K562 (cell line): ENCODE data around the gene KMO. TPM values are rescaled to one million over a fixed set of nuclear protein-coding genes. Genes with fewer than 3 reads are reported as not detected.

Experiments used
- ATAC-seq: fragments of 200-7000 bp; cut with Tn5 transposase; 3 replicates; pipeline ENCODE4 v1.9.1; 2020; ENCODE audit warnings: moderate library complexity
- BruUV-seq: library from RNA; stranded (reverse); fragments of 400-500 nt; replicated peaks from 2 replicates; lab custom pipeline; 2021; lab: Mats Ljungman, UMichigan
- CTCF ChIA-PET: fragments of 300-600 bp; formaldehyde crosslinking; extraction: SDS; loops from one replicate; lab custom pipeline; 2021; ENCODE audit warnings: low intra/inter-chr PET ratio; lab: Yijun Ruan, JAX
- POLR2A ChIA-PET: fragments of 300-600, 350-650 bp; sonication (Branson Sonifier 250); formaldehyde crosslinking; extraction: SDS; loops from one replicate; lab custom pipeline; 2021; ENCODE audit warnings: antibody characterized with exemption, inconsistent platforms; lab: Yijun Ruan, JAX
- DNase-seq, 4 experiments: peaks; one replicate each; pipeline versions ENCODE4 v3.0.0 to v3.0.0-alpha.2; 2011 to 2018; ENCODE audit warnings: low spot score in 3 of 4, mixed read lengths in 3 of 4; ENCODE audit errors: extremely low read depth in 1 of 4
- FAIRE-seq: peaks from 2 replicates; lab custom pipeline; 2011; peaks lifted over from hg19 to GRCh38; lab: Jason Lieb, UNC
- H2AFZ ChIP-seq: 2 replicates; pipeline ENCODE4 v1.6.0; 2011; ENCODE audit warnings: low read depth, low read length, control low read depth, inconsistent platforms
- H3K27ac ChIP-seq: fragments of 200-600 bp; 3 replicates; pipeline ENCODE4 v1.8.0; 2011; ENCODE audit warnings: low read depth, mild to moderate bottlenecking, control low read depth, inconsistent platforms, low read length, moderate library complexity, mixed read lengths; ENCODE audit errors: extremely low read depth
- H3K27me3 ChIP-seq, 2 experiments: fragments of 300-600 bp in 1 of 2; 2 replicates in 1 of 2; 3 replicates in 1 of 2; pipeline versions ENCODE4 v1.6.0 to v1.8.0; 2011; ENCODE audit warnings: inconsistent platforms in 2 of 2, low read length in 2 of 2, mild to moderate bottlenecking in 1 of 2, mixed read lengths in 1 of 2, moderate library complexity in 1 of 2; ENCODE audit not compliant: control insufficient read depth in 2 of 2, insufficient read depth in 2 of 2
- H3K36me3 ChIP-seq: fragments of 300-600 bp; 3 replicates; pipeline ENCODE4 v1.8.0; 2011; ENCODE audit warnings: mild to moderate bottlenecking, low read length, inconsistent platforms; ENCODE audit not compliant: control insufficient read depth, insufficient read depth
- H3K4me1 ChIP-seq, 2 experiments: fragments of 200-600 bp in 1 of 2; replicated peaks in 1 of 2; 2 replicates in 1 of 2; 3 replicates in 1 of 2; pipeline versions ENCODE4 v1.5.1 to v1.8.0; 2011; ENCODE audit warnings: inconsistent platforms in 2 of 2, low read length in 2 of 2, mild to moderate bottlenecking in 1 of 2, mixed read lengths in 1 of 2, moderate library complexity in 1 of 2; ENCODE audit not compliant: control insufficient read depth in 2 of 2, insufficient read depth in 2 of 2
- H3K4me2 ChIP-seq: 2 replicates; pipeline ENCODE4 v1.6.1; 2011; ENCODE audit warnings: low read length, control low read depth, inconsistent platforms, mixed read lengths; ENCODE audit not compliant: insufficient read depth
- H3K4me3 ChIP-seq: fragments of 200-600 bp; sonication (generic), shearing (Covaris generic); 2 replicates; pipeline ENCODE4 v1.5.1; 2016; ENCODE audit warnings: control low read depth, inconsistent platforms
- H3K79me2 ChIP-seq: fragments of 200-600 bp; 3 replicates; pipeline ENCODE4 v1.8.0; 2011; ENCODE audit warnings: low read length, inconsistent platforms; ENCODE audit not compliant: control insufficient read depth, insufficient read depth
- H3K9ac ChIP-seq, 2 experiments: 2 replicates each; pipeline versions ENCODE4 v1.6.0 to v1.6.1; 2011; ENCODE audit warnings: low read depth in 2 of 2, low read length in 2 of 2, control low read depth in 1 of 2, inconsistent platforms in 1 of 2, mild to moderate bottlenecking in 1 of 2, mixed read lengths in 1 of 2; ENCODE audit not compliant: insufficient read depth in 1 of 2
- H3K9me1 ChIP-seq: one replicate; pipeline ENCODE4 v1.6.0; 2011; ENCODE audit warnings: inconsistent platforms, mild to moderate bottlenecking, low read length, moderate library complexity; ENCODE audit not compliant: control insufficient read depth, insufficient read depth
- H3K9me3 ChIP-seq: replicated peaks from 2 replicates; pipeline ENCODE4 v1.5.1; 2011; ENCODE audit warnings: low read depth, low read length, inconsistent platforms; ENCODE audit not compliant: control insufficient read depth, insufficient read depth
- H4K20me1 ChIP-seq: replicated peaks from 2 replicates; pipeline ENCODE4 v1.6.1; 2011; ENCODE audit warnings: low read length, inconsistent platforms, mixed read lengths; ENCODE audit not compliant: control insufficient read depth, insufficient read depth
- CLOCK ChIP-seq: fragments of 250-450 bp; sonication (Bioruptor Pico); IDR thresholded peaks from 2 replicates; pipeline ENCODE4 v1.4.0; 2020; ENCODE audit warnings: mild to moderate bottlenecking, moderate library complexity, borderline replicate concordance
- WGBS: fragments of 100-300 bp; shearing (Covaris generic); methylation state at CpG from one replicate; pipeline ENCODE4 v1.1.6; 2016; ENCODE audit warnings: low coverage, mixed read lengths; ENCODE audit not compliant: insufficient coverage; ENCODE audit errors: missing lambda C conversion rate; 5-methylcytosine and 5-hydroxymethylcytosine counted together
- in situ Hi-C: fragments of 300-500 bp; cut with MboI; formaldehyde crosslinking; loops from 4 replicates; pipeline ENCODE4 v1.15.0; 2018; ENCODE audit warnings: inconsistent platforms, mixed read lengths
- intact Hi-C: fragments of 100-400 bp; cut with micrococcal nuclease; formaldehyde crosslinking; loops from 2 replicates; pipeline ENCODE4 v1.14.2; 2022
- polyA plus RNA-seq, 8 experiments: library from polyadenylated mRNA; depleted of rRNA in 4 of 8; stranded (reverse) in 5 of 8; unstranded in 3 of 8; fragments of >200 nt; fragmentation: Nextera tagmentation in 2 of 8; fragmentation: Illumina TruSeq in 1 of 8; extraction: Ambion mirVana in 2 of 8; extraction: Trizol in 1 of 8; gene quantifications; 2 replicates each; pipeline versions ENCODE4 v1.2.1 to v1.2.3, GENCODE V29; 2011 to 2014; ENCODE audit warnings: inconsistent platforms in 1 of 8, missing spikeins in 1 of 8
- total RNA-seq, 7 experiments: library from RNA; depleted of rRNA in 6 of 7; stranded (reverse); fragments of >200 nt in 6 of 7; fragmentation: Illumina TruSeq in 2 of 7; extraction: Trizol in 2 of 7; gene quantifications; 2 replicates each; pipeline versions ENCODE4 v1.2.1 to v1.2.3, GENCODE V29; 2011 to 2021; ENCODE audit warnings: low replicate concordance in 1 of 7

Gene KMO
- total and polyA plus RNA-seq, 9 of the 15 experiments (the other 6 are each of a cell fraction or from before 2014, with no cell fraction given): 0.01 to 0.11 (median 0.01) TPM; not detected in 6

- CTCF ChIA-PET: no interaction called here
Measured at GRCh38 chr1:241631674-241632073, 99.5 kb downstream of the KMO start.

More at GRCh38 chr1:241631674-241632073, 99.5 kb downstream of the KMO start:
- 77% methylated on average over 5 of the region's 5 CpGs for WGBS
- Histone ChIP-seq H3K79me2 (peaks cover 53% of the 10 kb centered on the region), H3K36me3 (peaks cover 63% of the 10 kb centered on the region), H3K9me3 (no peaks in the 10 kb centered on the region), H3K4me1 (no peaks in the 10 kb centered on the region; a peak in 1 of 5 replicates), H3K27ac (no peak overlapping the region), H3K4me2 (no peak overlapping the region), H3K9me1 (no peaks in the 10 kb centered on the region), H4K20me1 (no peaks in the 10 kb centered on the region; the same call in 1 of the 2 replicates), H3K4me3 (no peak overlapping the region), H2AFZ (no peak overlapping the region), H3K9ac (no peak overlapping the region), H3K27me3 (no peaks in the 10 kb centered on the region)
- no peak for DNase-seq
- no peak for ATAC-seq
- BruUV-seq: no TSS peak
- TF ChIP-seq CLOCK (CRISPR knock-in tag): no peak
- no peak for FAIRE-seq
- intact Hi-C loops (no loop called here), in situ Hi-C loops (no loop called here)
- POLR2A ChIA-PET: interaction anchor here (0.8 to 1.3 kb wide), 3 partner anchors 8 to 216 kb away, joined by 3 to 4 read pairs (median 4); partner anchors contain the start of gene EXO1
